H1 (cell line): Measurements from ENCODE around the gene EXOC6. TPM values are rescaled to one million over a fixed set of nuclear protein-coding genes. Genes with fewer than 3 reads are reported as not detected.
"Not testable (repeated sequence)": the region's sequence is repeated elsewhere in the genome, so short reads cannot be mapped to it uniquely, and the experiment has no call there.

ENCODE experiments used
- CTCF ChIA-PET: fragments of 300-600 bp; sonication (Branson Sonifier 250); formaldehyde crosslinking; loops from one replicate; lab custom pipeline; 2021; ENCODE audit not compliant: partially characterized antibody; lab: Charles Lee
- POLR2A ChIA-PET: fragments of 300-600 bp; sonication (Branson Sonifier 250); formaldehyde crosslinking; loops from one replicate; lab custom pipeline; 2021; ENCODE audit warnings: inconsistent platforms; ENCODE audit not compliant: partially characterized antibody; lab: Charles Lee
- DNase-seq, 2 experiments: peaks; one replicate each; pipeline versions ENCODE4 v3.0.0 to v3.0.0-alpha.2; 2010 to 2022; ENCODE audit warnings: low spot score in 2 of 2, low read depth in 1 of 2, mixed read lengths in 1 of 2
- FAIRE-seq: peaks from 2 replicates; lab custom pipeline; 2011; peaks lifted over from hg19 to GRCh38; lab: Jason Lieb, UNC
- H2AFZ ChIP-seq: 2 replicates; pipeline ENCODE4 v1.8.1; 2012; ENCODE audit warnings: low read length, inconsistent platforms
- H2AK5ac ChIP-seq: 2 replicates; pipeline ENCODE4 v1.6.1; 2013; ENCODE audit warnings: low read depth, low read length
- H2BK120ac ChIP-seq: replicated peaks from 2 replicates; pipeline ENCODE3; 2013; ENCODE audit warnings: low read depth, low read length, inconsistent platforms
- H2BK12ac ChIP-seq: 2 replicates; pipeline ENCODE4 v1.6.1; 2013; ENCODE audit warnings: low read depth, low read length
- H2BK15ac ChIP-seq: 2 replicates; pipeline ENCODE4 v1.6.1; 2013; ENCODE audit warnings: low read length
- H2BK20ac ChIP-seq: 2 replicates; pipeline ENCODE4 v1.6.1; 2013; ENCODE audit warnings: low read length
- H2BK5ac ChIP-seq: 2 replicates; pipeline ENCODE4 v1.6.1; 2013; ENCODE audit warnings: low read depth, low read length
- H3K14ac ChIP-seq: 2 replicates; pipeline ENCODE4 v1.6.1; 2013; ENCODE audit warnings: inconsistent platforms; ENCODE audit not compliant: insufficient read length
- H3K18ac ChIP-seq: 2 replicates; pipeline ENCODE4 v1.6.1; 2013; ENCODE audit warnings: low read length; ENCODE audit errors: extremely low read depth
- H3K23ac ChIP-seq: 2 replicates; pipeline ENCODE4 v1.6.1; 2013; ENCODE audit warnings: inconsistent platforms; ENCODE audit not compliant: insufficient read length
- H3K23me2 ChIP-seq: 2 replicates; pipeline ENCODE4 v1.6.1; 2013; ENCODE audit warnings: low read depth, low read length
- H3K27ac ChIP-seq: 2 replicates; pipeline ENCODE4 v1.6.1; 2011; ENCODE audit warnings: low read depth, low read length, inconsistent platforms
- H3K27me3 ChIP-seq, 4 experiments: replicated peaks in 1 of 4; 1 replicate in 1 of 4; 2 replicates in 3 of 4; pipeline versions ENCODE4 v1.6.1 to v1.8.1; 2011 to 2013; ENCODE audit warnings: low read length in 3 of 4, mild to moderate bottlenecking in 3 of 4, inconsistent platforms in 2 of 4, mixed read lengths in 2 of 4, moderate library complexity in 1 of 4; ENCODE audit not compliant: control insufficient read depth in 3 of 4, insufficient read depth in 3 of 4; ENCODE audit errors: extremely low read depth in 1 of 4
- H3K36me3 ChIP-seq, 4 experiments: 2 replicates each; pipeline versions ENCODE4 v1.6.1 to v1.8.1; 2011 to 2013; ENCODE audit warnings: mild to moderate bottlenecking in 4 of 4, low read length in 3 of 4, moderate library complexity in 2 of 4, control low read depth in 1 of 4, inconsistent platforms in 1 of 4; ENCODE audit not compliant: insufficient read depth in 4 of 4, control insufficient read depth in 2 of 4
- H3K4ac ChIP-seq: replicated peaks from 2 replicates; pipeline ENCODE3; 2013; ENCODE audit warnings: low read length, low read depth, mixed read lengths, inconsistent platforms; ENCODE audit not compliant: insufficient read length
- H3K4me1 ChIP-seq, 4 experiments: replicated peaks in 1 of 4; 1 replicate in 1 of 4; 2 replicates in 3 of 4; pipeline versions ENCODE4 v1.6.1 to v1.8.1; 2011 to 2013; ENCODE audit warnings: low read length in 3 of 4, inconsistent platforms in 2 of 4, mixed read lengths in 1 of 4; ENCODE audit not compliant: insufficient read depth in 4 of 4, control insufficient read depth in 3 of 4
- H3K4me2 ChIP-seq, 2 experiments: 2 replicates each; pipeline versions ENCODE4 v1.6.1 to v1.8.1; 2011 to 2013; ENCODE audit warnings: low read depth in 2 of 2, low read length in 2 of 2, control low read depth in 1 of 2, inconsistent platforms in 1 of 2, mild to moderate bottlenecking in 1 of 2; ENCODE audit not compliant: insufficient read depth in 1 of 2
- H3K4me3 ChIP-seq, 4 experiments: fragments of 200-600, 300-600 bp in 1 of 4; sonication (generic), shearing (Covaris generic), sonication (Bioruptor Twin) in 1 of 4; 2 replicates each; pipeline versions ENCODE4 v1.5.1 to v1.8.1; 2011 to 2016; ENCODE audit warnings: low read length in 4 of 4, low read depth in 3 of 4, control low read depth in 2 of 4, inconsistent platforms in 2 of 4, mild to moderate bottlenecking in 2 of 4, mixed read lengths in 1 of 4, moderate library complexity in 1 of 4; ENCODE audit not compliant: insufficient read depth in 2 of 4; ENCODE audit errors: extremely low read depth in 1 of 4
- H3K56ac ChIP-seq: replicated peaks from 2 replicates; pipeline ENCODE3; 2013; ENCODE audit warnings: low read depth, mild to moderate bottlenecking, mixed read lengths, low read length, inconsistent platforms; ENCODE audit not compliant: insufficient read length
- H3K79me1 ChIP-seq: 2 replicates; pipeline ENCODE4 v1.6.1; 2013; ENCODE audit warnings: low read depth, low read length, control low read depth
- H3K79me2 ChIP-seq, 2 experiments: 2 replicates each; pipeline versions ENCODE4 v1.6.1 to v1.8.1; 2012 to 2013; ENCODE audit warnings: low read length in 2 of 2, mild to moderate bottlenecking in 2 of 2, inconsistent platforms in 1 of 2; ENCODE audit not compliant: insufficient read depth in 2 of 2, control insufficient read depth in 1 of 2
- H3K9ac ChIP-seq, 4 experiments: replicated peaks in 1 of 4; 1 replicate in 1 of 4; 2 replicates in 3 of 4; pipeline versions ENCODE4 v1.6.1 to v1.8.1; 2011 to 2013; ENCODE audit warnings: low read depth in 3 of 4, low read length in 3 of 4, control low read depth in 2 of 4, mild to moderate bottlenecking in 2 of 4, moderate library complexity in 2 of 4, inconsistent platforms in 1 of 4; ENCODE audit errors: extremely low read depth in 1 of 4
- H3K9me3 ChIP-seq, 2 experiments: 2 replicates each; pipeline versions ENCODE4 v1.6.1 to v1.8.1; 2012 to 2013; ENCODE audit warnings: mild to moderate bottlenecking in 2 of 2, moderate library complexity in 2 of 2, control low read depth in 1 of 2, inconsistent platforms in 1 of 2, low read depth in 1 of 2, low read length in 1 of 2, mixed read lengths in 1 of 2; ENCODE audit not compliant: insufficient read depth in 2 of 2
- H4K20me1 ChIP-seq, 2 experiments: replicated peaks in 1 of 2; 2 replicates each; pipeline versions ENCODE3 to v1.8.1; 2011 to 2013; ENCODE audit warnings: inconsistent platforms in 2 of 2, low read length in 2 of 2, mild to moderate bottlenecking in 1 of 2; ENCODE audit not compliant: insufficient read depth in 2 of 2, control insufficient read depth in 1 of 2
- H4K5ac ChIP-seq: 2 replicates; pipeline ENCODE4 v1.6.1; 2013; ENCODE audit warnings: low read length, low read depth, mixed read lengths, inconsistent platforms; ENCODE audit not compliant: insufficient read length
- H4K8ac ChIP-seq: 2 replicates; pipeline ENCODE4 v1.8.0; 2013; ENCODE audit warnings: mild to moderate bottlenecking, moderate library complexity, low read length, inconsistent platforms; ENCODE audit not compliant: insufficient read depth; ENCODE audit errors: extremely low read depth
- H4K91ac ChIP-seq: replicated peaks from 2 replicates; pipeline ENCODE3; 2013; ENCODE audit warnings: low read length, mixed read lengths, inconsistent platforms; ENCODE audit not compliant: insufficient read length
- CTCF ChIP-seq, 3 experiments: IDR thresholded peaks; 1 replicate in 2 of 3; 2 replicates in 1 of 3; pipeline versions ENCODE4 v1.5.1 to v1.6.1; 2011; ENCODE audit warnings: low read length in 3 of 3, mild to moderate bottlenecking in 3 of 3, inconsistent platforms in 2 of 3, low read depth in 1 of 3, moderate library complexity in 1 of 3; ENCODE audit not compliant: insufficient read depth in 1 of 3; ENCODE audit errors: control extremely low read depth in 1 of 3
- E2F6 ChIP-seq: IDR thresholded peaks from 2 replicates; pipeline ENCODE4 v1.6.1; 2012; ENCODE audit warnings: inconsistent platforms
- GTF2F1 ChIP-seq: IDR thresholded peaks from 2 replicates; pipeline ENCODE4 v1.6.1; 2012; ENCODE audit warnings: low read depth, low read length, improper control_type of control experiment, borderline replicate concordance
- MAFK ChIP-seq: IDR thresholded peaks from 2 replicates; pipeline ENCODE4 v1.6.1; 2012; ENCODE audit warnings: low read depth, mild to moderate bottlenecking, improper control_type of control experiment, low read length
- NANOG ChIP-seq: IDR thresholded peaks from 2 replicates; pipeline ENCODE4 v1.6.1; 2011; ENCODE audit warnings: low read length, low read depth, mild to moderate bottlenecking, inconsistent platforms; ENCODE audit not compliant: insufficient read depth, poor library complexity, severe bottlenecking
- TAF1 ChIP-seq: IDR thresholded peaks from 2 replicates; pipeline ENCODE4 v1.6.1; 2011; ENCODE audit warnings: mild to moderate bottlenecking, low read depth, low read length
- WGBS, 2 experiments: shearing (Covaris generic) in 1 of 2; methylation state at CpG; one replicate each; pipeline versions ENCODE4 v1.1.6 to v1.1.7; 2013 to 2015; ENCODE audit warnings: low lambda C conversion rate in 2 of 2, mixed read lengths in 2 of 2, inconsistent platforms in 1 of 2, low coverage in 1 of 2, missing lambda C conversion rate in 1 of 2; ENCODE audit not compliant: insufficient replicate concordance in 2 of 2, insufficient coverage in 1 of 2, insufficient read length in 1 of 2; ENCODE audit errors: extremely low coverage in 1 of 2, missing lambda C conversion rate in 1 of 2; 5-methylcytosine and 5-hydroxymethylcytosine counted together
- polyA plus RNA-seq, 7 experiments: library from polyadenylated mRNA; depleted of rRNA in 3 of 7; stranded (reverse) in 5 of 7; unstranded in 2 of 7; fragments of >200 nt in 5 of 7; fragments of 200-250 nt in 2 of 7; gene quantifications; 1 replicate in 5 of 7; 2 replicates in 1 of 7; 4 replicates in 1 of 7; pipeline versions ENCODE4 v1.2.1 to v1.2.3, GENCODE V29; 2011 to 2013; ENCODE audit warnings: missing spikeins in 2 of 7, mixed read lengths in 2 of 7
- total RNA-seq: library from RNA; stranded (reverse); fragmentation: NEBNext Ultra II Directional; extraction: Animal tissue kit (Norgen Biotek cat#: 25700); gene quantifications from 2 replicates; pipeline ENCODE4 v1.2.1, GENCODE V29; 2021

The EXOC6 gene
- total and polyA plus RNA-seq, 2 of the 8 experiments (the other 6 are each of a cell fraction or from before 2014, with no cell fraction given): 1.7 to 4.5 TPM

- no peak for TF ChIP-seq NANOG
- no peak for TF ChIP-seq MAFK
- no peak for TF ChIP-seq CTCF (IDR thresholded peaks at IDR 0.05; ENCODE audit: control extremely low read depth in 1 of 3, insufficient read depth in 1 of 3, low read depth in 1 of 3, low read length in 3 of 3)
- no peak for TF ChIP-seq GTF2F1
- no peak for TF ChIP-seq TAF1
- TF ChIP-seq E2F6: no peak
These were observed 251.3 kb downstream of the EXOC6 start (continued) for GRCh38 chr10:93099670-93100069.

GRCh38 chr10:93101148-93101547, 252.8 kb downstream of the EXOC6 start:
- H2BK12ac ChIP-seq, H3K56ac ChIP-seq, H2AK5ac ChIP-seq, H2BK15ac ChIP-seq, FAIRE-seq, H3K4me3 ChIP-seq, H3K9ac ChIP-seq, H3K4me1 ChIP-seq, H4K5ac ChIP-seq, H3K79me1 ChIP-seq, H4K20me1 ChIP-seq, H3K4ac ChIP-seq, H4K91ac ChIP-seq, H2BK20ac ChIP-seq, H3K4me2 ChIP-seq, H3K23me2 ChIP-seq, H3K79me2 ChIP-seq, H3K9me3 ChIP-seq, POLR2A ChIA-PET, H3K23ac ChIP-seq, H2BK5ac ChIP-seq, H3K18ac ChIP-seq, H4K8ac ChIP-seq, DNase-seq, H3K27ac ChIP-seq, H2BK120ac ChIP-seq, H3K27me3 ChIP-seq, H2AFZ ChIP-seq, H3K36me3 ChIP-seq, H3K14ac ChIP-seq: not testable (repeated sequence)
- WGBS, 2 experiments: 92% methylated on average over 3 of the region's 3 CpGs; no CpG with 5 or more reads in 1 of the 2 experiments
- CTCF ChIA-PET: interaction anchor here (0.8 to 2.2 kb wide), 2 partner anchors 32 to 251 kb away, joined by 3 to 7 read pairs; no protein-coding TSS in a partner anchor
